CD4-positive, alpha-beta T cell treated with Interleukin-12 subunit alpha and Interleukin-12 subunit beta, for 1 hour (primary cell): ENCODE data around the gene CWF19L2.
A peak's percentile ranks its signal among the peaks of the same experiment; 100 is the strongest.
"Not testable (repeated sequence)": the region's sequence is repeated elsewhere in the genome, so short reads cannot be mapped to it uniquely, and the experiment has no call there.

ENCODE experiments used
- DNase-seq: peaks from one replicate; pipeline ENCODE4 v3.0.0-alpha.2; 2020

Gene CWF19L2

DNA sequence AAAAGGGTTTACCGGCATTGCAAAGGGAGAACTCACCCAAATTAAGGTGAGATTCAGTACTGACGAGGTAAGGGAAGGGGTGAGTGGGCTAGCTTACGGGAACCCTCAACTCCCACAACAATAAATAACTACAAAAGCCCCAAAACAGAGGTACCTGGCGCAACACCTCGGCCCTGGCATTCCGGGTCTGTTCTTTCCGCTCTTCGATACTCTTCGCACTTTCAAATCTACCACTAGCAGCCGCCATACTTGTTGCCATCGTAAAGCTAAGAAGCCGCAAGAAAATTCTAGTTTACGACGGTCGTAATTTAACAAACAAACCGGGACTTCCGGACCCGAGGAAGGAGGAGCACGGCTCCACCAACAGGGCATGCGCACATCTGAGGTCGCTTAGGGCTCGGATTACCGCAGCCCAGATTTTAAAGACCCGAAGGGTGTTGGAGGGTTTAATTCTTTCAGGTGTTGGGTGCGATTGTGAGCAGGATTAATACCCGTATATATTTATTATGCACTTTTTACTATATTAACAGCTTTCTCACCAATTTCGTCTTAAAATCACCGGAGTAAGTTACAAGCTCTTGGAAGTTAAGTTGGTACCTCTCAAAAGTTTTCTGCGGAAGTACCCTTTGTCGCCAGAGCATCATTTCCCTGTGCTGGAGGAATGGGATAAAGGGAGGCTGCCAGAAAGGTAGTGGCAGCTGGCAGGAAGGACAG is at the start of gene CWF19L2:
Gene CWF19L2 (minus strand): TSS at position 268 of the 714 bp plus-strand sequence. CDS start 9 bp downstream, at position 259.
- DNase-seq = peak; percentile 94

DNA sequence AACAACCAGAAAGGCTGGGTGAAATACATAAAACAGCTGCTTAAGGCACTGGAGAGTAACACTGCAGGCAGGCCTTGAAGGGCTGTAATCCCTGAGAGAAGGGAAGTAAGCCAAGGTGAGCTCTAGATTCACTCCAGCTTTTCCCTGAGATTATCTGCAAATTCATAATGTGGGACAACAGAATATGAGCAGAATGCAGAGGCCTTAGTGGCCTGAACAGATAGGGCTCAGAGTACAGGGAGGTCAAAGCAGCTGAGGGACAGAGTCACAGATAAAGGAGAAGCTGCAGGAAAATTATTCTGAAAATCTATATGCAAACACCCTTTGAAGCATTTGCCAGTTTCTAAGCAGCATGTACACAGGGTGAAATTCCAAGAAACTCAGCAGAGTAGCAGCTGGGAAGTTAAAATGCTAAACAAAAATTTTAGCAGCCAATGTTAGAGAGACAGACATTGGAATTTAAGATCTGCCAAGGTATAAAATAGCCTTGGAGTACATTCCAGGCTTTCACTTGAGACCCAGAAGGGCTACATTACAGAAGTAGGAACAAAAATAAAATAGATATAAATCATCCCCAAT is 48.1 kb upstream of the CWF19L2 start:
- no peak for DNase-seq

DNA sequence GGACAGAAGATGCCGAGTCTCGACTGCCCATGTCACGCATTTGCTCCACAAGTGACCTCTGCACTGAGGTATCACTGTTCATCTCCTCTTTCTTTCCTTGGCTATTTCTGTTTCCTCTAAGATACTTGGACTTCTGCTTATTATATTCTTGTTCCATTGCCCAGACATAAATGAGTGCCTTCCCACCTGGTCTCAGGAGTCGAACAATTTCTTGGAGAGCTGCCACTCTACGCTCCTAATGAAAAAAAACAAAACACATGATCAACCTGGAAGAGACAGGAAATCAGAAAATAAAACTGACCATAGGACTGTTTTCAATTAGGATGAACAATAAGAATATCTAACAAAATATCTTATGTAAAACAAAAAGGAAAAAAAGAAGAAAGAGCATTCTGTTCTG is 47.4 kb upstream of the CWF19L2 start:
- no peak for DNase-seq

DNA sequence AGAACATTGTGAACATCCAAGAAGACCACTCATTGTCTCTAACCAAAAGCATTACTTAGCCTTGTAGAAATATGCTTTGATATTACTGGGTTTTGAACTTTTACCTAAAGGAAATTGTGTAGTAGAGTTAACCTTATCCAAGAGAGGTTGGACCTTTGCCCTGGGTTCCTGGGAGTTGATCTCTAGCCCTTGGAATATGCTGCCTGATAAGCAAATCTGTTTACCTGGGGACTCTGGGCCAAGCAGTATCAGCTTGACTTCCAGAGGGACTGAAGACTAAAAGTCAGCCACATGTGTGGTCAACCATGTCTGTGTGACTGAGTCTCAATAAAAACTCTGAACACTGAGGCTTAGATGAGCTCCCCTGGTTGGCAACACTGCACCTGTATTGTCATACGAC is 44.1 kb upstream of the CWF19L2 start:
- no peak for DNase-seq

DNA sequence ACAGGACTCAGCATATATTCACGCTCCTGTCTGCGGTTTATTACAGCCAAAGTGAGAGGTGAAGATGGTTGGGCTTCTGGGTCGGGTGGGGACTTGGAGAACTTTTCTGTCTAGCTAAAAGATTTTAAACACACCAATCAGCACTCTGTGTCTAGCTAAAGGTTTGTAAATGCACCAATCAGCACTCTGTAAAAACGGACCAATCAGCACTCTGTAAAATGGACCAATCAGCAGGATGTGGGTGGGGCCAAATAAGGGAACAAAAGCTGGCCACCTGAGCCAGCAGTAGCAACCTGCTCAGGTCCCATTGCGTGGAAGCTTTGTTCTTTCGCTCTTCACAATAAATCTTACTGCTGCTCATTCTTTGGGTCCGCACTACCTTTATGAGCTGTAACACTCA is 39.7 kb upstream of the CWF19L2 start:
- not testable (repeated sequence) for DNase-seq

DNA sequence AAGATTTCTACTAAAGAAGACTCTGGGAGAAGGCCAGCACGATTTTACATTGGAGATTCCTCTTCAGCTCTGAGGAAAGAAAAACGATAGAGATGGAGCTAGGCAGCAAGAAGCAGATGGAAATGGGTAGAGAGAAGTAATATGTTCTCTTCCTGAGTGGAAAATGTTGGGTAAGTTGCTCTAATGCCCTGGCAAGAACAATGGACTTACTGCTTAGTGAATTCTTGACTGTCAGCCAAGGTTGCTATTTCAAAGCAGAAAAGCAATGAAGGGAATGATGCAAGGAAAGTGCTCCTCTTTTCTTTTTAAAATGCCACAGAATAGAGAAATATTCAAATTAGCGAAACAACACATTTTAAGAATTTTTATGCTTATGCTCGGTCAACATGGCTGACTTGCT is 38.4 kb upstream of the CWF19L2 start:
- DNase-seq = no peak

DNA sequence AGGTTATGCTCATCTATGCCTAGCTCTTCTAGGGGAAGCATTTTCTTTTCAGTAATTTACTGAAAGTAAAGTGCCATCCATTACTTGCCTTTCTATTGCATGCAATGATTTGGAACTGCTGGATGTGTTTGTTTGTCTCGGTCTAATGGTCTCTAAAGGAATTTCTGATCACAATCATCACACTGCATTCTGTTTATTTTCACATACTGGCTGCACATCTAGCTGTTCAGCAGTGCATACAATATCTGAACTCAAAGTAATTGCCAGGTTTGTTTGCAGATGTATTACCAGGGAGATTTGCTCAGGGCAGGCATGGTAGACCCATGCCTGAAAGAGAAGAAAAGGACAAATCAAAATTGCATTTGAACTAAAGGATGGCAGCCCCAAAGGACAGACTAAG is 36.4 kb upstream of the CWF19L2 start:
- DNase-seq = no peak

DNA sequence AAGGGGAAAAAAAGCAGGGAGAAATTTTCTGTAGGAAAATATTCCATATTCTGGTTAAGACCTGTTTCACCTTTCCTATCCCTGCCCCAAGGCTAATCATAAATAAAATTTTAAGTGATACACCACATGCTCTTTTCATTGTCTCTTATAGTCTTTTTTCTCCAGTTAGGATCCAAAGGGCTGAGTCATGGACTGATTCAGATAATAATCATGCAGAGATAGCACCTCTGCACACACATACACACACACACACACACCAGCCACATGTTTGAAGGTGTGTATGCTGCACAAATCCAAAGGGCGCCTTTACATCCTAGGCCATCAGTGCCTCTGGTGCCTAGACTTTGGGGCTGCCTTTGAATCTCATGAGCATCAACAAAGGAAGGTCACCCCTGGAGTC is 35.5 kb upstream of the CWF19L2 start:
- no peak for DNase-seq

DNA sequence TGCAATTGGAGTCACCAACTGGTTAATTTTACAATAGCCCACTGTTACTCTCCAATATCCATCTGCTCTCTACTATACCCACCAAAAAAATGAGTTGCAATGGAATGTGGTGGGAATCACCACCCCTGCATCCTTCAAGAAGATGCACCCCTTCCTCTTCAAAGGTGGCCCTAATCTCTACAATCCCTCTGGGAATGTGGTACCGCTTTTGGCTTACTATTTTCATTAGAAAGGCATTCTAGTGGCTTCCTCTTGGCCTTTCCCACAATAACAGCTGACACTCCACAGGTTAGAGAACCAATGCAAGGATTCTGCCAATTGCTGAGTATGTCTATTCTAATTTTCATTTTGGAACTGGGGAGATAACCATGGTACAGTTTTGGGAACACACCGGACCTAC is 33.2 kb upstream of the CWF19L2 start:
- no peak for DNase-seq

DNA sequence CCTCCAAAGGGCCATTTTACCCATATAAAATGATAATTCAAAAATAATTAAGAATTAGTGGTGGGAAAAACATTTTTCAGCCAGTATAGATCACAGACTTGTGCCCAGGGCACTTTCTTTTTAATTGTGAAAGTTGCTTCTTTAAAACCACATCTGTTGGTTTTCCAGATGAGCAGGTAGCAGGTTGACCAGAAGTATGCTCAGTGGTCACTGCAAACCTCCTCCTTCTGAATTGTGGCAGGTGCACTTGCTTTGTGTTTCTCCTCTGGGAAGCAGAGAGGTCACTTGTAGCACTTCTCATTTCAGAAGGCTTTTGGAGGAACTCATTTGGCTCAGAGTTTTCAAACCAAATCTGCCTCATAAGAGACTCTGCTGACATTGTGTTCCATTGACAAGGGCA is 24.6 kb upstream of the CWF19L2 start:
- DNase-seq = no peak

DNA sequence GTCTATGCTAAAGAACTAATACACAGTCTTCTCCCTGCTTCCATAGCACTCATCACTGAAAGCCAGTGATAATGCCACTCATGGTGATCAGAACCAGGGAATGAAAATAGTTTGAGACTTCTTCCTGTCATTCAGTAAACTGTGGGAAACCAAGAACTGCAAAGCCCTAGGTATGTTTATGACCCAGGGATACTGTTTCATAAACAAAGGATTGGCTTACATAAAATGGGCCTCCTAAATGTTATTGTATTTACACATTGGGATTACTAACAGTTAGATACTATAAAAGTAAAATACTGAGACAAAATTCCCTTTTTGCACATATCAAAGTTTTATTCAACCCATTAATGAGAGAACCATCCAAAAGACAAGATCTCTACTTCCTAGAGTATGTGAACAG is 21.3 kb upstream of the CWF19L2 start:
- DNase-seq = no peak

DNA sequence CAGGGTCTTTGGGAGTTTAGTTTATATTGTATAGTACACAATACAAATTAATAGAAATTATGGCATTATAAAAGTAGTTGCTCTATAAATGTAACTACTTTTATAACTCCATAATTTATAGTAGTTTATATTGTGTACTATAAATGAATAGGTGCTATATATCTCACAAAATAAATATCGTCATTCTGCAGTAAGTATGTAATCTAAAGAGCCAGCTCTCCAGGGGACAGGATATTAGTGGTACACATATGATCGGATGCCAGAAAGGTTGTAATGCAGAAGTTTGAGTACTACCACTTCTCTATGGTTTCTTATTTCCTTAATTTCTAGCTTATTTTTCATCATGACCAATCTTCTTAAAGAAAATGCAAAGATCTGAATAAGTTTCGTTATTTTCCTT is 20.2 kb upstream of the CWF19L2 start:
- no peak for DNase-seq

DNA sequence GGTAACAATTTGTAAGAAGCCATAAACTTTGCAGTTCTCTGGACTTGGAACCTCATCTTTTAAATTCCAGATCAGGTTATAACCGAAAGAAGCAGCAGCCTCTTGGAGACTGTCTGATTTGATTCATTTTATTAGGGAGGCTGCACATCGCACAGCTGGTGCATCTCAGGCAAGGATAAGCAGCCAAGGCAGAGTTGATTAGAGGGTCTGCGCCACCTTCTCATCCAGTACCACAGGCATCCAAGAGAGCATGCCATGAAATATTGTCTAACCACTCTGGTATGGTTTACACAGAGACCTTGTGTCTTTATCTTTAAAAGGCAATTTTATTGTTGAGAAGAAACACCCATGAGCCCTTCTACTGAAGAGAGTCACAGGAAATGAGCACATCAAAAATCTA is 16.2 kb upstream of the CWF19L2 start:
- DNase-seq = no peak

DNA sequence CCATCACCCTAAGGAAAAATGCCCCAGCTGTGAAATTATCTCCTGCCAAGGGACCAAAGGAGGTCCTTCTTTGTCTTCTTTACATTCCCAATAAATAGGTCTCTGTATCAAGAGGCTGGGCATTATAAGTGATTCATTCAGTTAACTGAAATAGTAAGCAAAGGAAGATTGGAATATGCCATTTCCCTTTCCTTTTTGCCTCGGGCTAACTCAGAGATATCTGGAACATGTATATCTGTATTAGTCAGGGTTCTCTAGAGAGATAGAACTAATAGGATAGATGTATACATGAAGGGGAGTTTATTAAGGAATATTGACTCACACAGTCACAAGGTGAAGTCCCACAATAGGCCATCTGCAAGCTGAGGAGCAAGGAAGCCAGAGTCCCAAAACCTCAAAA is 15.3 kb upstream of the CWF19L2 start:
- no peak for DNase-seq

DNA sequence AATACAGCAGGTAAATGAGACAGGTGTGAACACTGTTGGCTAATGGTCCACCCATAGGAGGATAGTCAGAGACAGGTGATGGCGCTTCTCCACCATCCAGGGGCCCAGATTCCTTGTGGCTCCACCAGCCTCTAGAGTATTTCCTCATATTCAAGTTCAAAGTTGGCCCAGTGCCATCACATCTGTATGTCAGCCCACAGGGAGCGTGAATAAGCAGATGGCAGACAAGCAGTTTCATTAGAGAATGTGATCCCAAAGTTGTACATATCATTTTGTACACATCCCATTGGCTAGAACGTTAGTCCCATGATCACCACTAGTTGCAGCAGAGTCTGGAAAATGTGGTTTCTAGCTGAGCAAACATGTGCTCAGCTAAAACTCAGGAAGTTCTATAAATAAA is 11.0 kb upstream of the CWF19L2 start:
- DNase-seq = no peak

DNA sequence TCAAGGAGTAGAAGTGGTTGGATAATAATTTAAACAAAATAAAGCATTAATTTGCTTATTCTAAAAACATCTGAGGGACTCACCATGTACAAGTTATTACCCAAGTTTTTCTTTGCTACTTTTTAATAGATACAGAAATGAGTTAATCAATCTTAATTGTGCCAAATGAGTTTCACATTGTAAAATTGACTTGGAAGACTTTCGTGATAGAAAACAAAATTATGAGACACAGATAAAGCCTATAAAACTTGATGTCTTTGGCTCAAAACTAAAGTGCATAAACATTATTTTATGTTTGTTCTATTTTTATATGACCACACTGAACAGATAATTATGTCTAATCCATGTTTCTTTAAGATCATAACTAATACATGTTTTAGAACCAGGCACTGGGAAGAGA is 10.1 kb upstream of the CWF19L2 start:
- no peak for DNase-seq

DNA sequence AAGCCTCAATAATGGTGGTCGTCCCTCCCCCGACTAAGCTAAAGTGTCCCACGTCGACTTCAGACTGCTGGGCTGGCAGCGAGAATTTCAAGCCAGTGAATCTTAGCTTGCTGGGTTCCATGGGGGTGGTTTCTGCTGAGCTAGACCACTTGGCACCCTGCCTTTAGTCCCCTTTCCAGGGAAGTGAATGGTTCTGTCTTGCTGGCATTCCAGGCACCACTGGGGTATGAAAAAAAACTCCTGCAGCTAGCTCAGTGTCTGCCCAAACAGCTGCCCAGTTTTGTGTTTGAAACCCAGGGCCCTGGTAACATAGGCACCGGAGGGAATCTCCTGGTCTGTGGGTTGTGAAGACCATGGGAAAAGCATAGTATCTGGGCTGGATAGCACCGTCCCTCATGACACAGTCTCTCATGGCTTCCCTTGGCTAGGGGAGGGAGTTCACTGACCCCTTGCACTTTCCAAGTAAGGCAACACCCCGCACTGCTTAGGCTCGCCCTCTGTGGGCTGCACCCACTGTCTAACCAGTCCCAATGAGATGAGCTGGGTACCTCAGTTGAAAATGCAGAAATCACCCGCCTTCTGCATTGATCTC is 8.7 kb upstream of the CWF19L2 start:
- DNase-seq = not testable (repeated sequence)

DNA sequence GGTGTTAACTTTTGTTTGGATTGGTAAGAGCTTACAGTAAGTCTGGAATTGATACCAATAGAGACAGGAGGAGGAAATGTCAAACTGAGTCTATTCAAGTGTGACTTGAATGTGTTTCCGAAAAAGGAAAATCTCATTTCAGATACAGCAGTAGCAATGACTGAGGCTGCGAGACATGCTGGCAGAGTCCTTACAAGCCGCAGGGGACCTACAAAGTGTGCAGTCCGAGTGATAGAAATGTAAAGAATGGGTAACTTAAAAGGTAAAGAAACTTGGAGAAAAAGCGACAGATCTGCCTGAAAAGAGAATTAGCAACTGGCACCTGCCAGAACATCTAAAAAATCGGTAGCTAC is 444 bp downstream of the CWF19L2 start:
- no peak for DNase-seq

DNA sequence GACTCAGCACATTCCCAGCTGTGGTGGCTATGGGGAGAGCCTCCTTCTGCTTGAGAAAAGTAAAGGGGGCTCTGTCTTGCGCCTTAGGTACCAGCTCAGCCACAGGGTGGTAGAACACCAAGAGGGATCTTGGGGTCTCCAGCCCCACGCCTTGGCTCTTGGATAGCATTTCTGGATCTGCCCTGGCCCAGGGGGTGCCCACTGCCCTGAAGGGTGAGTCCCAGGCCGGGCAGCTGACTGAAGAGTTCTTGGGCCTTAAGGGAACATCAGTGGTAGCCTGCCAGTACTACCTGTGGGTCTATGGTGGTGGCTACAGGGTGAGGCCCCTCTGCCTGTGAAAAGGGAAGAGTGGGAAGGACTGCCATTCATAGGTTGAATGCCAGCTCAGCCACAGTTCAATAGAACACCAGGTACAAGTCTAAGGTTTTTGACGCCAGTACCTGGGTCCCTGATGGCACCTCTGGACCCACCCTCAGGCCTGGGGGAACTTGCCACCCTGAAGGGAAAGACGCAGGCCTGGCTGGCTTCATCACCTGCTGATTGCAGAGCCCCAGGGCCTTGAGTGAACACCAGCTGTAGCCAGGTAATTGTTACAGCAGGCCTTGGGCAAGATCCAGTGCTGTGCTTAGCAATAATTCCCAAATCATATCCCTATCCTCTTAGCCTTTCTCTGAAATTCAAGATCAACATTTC is 3.9 kb downstream of the CWF19L2 start:
- no peak for DNase-seq

DNA sequence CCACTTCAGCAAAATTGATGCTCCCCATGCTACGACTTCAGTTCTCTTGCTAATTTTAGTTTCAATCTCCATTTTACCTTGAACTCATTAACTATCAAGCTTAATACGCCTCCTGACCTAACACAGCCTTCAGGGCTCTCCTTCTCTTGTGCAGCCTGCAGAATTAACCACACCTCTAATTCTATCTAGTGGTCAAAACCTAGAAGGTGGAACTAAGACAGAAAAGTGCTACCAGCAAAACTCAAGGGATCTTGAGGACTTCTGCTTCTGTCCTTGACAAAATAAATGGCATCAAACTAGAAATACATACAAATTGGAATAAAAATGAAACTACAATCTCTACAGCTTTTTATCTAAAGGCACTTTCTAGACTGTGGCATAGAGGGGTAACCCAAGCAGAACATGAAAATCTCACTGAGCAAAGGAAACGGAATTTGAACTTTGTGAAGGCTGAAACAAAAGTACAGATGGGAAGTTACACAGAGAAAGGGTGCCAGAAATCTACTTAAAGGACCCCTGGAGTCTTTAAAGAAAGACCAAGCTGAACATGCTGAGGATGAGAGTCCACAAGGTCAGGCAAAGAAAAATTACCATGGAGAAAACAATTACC is 10.7 kb downstream of the CWF19L2 start:
- DNase-seq = no peak

DNA sequence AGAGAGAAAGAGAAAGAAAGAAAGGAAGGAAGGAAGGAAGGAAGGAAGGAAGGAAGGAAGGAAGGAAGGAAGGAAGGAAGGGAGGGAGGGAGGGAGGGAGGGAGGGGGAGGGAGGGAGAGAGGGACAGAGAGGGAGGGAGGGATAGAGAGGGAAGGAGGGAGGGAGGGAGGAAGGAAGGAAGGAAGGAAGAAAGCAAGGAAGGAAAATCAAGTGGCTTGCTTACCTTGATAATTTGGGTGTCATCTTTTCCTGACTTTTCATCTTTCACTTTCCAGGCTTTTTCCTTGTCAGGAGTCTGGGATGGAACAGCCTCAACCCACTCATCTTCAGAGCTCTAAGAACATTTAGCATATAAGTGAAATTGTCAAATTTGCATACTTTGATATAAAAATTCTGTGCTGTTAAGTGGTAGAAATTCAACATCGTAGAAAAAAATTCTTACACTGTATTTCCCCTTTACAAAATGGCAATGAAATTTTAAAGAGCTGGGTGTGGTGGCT is 14.9 kb downstream of the CWF19L2 start:
- no peak for DNase-seq

DNA sequence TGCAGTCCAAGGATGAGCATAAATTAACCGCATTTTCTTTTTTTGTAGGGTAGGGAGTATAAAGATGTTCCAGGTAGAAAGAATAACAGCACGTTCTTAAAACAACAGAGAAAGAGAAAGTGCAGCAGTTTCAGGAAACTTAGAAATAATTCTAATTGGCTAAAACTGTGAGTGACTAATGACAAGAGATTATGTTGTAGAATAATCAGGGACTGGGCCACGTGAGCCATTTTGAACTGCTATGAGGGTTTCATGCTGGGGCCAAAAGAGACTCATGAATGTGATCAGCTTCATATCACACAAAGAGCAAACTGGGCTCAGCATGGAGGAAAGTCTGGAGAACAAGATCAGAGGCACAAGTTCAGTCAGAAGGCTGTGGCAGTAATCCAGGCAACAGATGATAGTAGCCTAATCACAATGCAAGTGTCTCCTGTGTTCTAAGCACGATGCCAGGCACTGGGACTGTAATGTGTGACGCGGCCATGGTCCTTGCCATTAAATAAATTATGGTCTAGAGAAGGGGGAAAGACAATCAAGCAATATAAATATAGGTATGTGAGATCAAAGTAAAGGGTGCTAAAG is 17.9 kb downstream of the CWF19L2 start:
- no peak for DNase-seq

DNA sequence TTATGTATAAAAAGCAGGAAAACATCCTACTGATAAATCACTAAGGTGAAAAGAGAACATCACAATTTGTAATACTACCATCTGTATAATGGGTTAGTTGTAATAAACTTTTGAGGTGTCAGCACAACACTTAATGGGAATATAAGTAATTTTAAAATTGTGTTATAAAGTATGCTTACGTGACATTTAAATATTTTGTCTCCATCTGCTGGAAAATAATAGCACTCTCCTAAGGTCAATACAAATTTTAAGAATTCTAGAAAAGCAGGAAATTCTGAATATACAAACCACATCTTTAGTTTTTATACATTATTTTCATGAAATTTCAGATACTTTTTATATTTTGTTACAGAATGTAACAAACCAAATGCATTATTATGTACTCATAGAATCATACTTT is 19.5 kb downstream of the CWF19L2 start:
- no peak for DNase-seq
